NCI-H2196 (cell line): ENCODE data around the gene NRF1.
"Not testable (repeated sequence)": the region's sequence is repeated elsewhere in the genome, so short reads cannot be mapped to it uniquely, and the experiment has no call there.

Experiments used
- DNase-seq: peaks from one replicate; lab custom pipeline; 2025; ENCODE audit not compliant: unreplicated experiment; lab: John Stamatoyannopoulos, UW

The NRF1 gene

GRCh38 chr7:129644634-129645230, 33.2 kb downstream of the NRF1 start:
- DNase-seq, result peak; percentile 52

- DNase-seq, result peak; percentile 19
Observed at GRCh38 chr7:129646369-129647021, 35.0 kb downstream of the NRF1 start.

- no peak for DNase-seq
Observed at GRCh38 chr7:129649128-129649690, 37.7 kb downstream of the NRF1 start.

GRCh38 chr7:129650056-129650758, 38.7 kb downstream of the NRF1 start:
- no peak for DNase-seq

GRCh38 chr7:129652914-129653313, 41.4 kb downstream of the NRF1 start:
- no peak for DNase-seq

- no peak for DNase-seq
Observed at GRCh38 chr7:129655811-129656210, 44.3 kb downstream of the NRF1 start.

- no peak for DNase-seq
Observed at GRCh38 chr7:129657363-129657762, 45.8 kb downstream of the NRF1 start.

- not testable (repeated sequence) for DNase-seq
Observed at GRCh38 chr7:129659907-129660306, 48.4 kb downstream of the NRF1 start.

GRCh38 chr7:129661645-129662182, 50.2 kb downstream of the NRF1 start:
- DNase-seq, result no peak

GRCh38 chr7:129663240-129663639, 51.7 kb downstream of the NRF1 start:
- DNase-seq, result not testable (repeated sequence)

- peak; percentile 65 for DNase-seq
Observed at GRCh38 chr7:129664029-129665012, 52.8 kb downstream of the NRF1 start.

GRCh38 chr7:129665013-129665401, 53.5 kb downstream of the NRF1 start:
- peak; percentile 11 for DNase-seq

- no peak for DNase-seq
Observed at GRCh38 chr7:129667116-129667515, 55.6 kb downstream of the NRF1 start.

GRCh38 chr7:129667551-129667950, 56.0 kb downstream of the NRF1 start:
- DNase-seq, result no peak

GRCh38 chr7:129669901-129670300, 58.4 kb downstream of the NRF1 start:
- no peak for DNase-seq

GRCh38 chr7:129670656-129671055, 59.1 kb downstream of the NRF1 start:
- DNase-seq, result no peak

GRCh38 chr7:129671266-129671665, 59.7 kb downstream of the NRF1 start:
- no peak for DNase-seq

GRCh38 chr7:129674475-129674874, 63.0 kb downstream of the NRF1 start:
- not testable (repeated sequence) for DNase-seq

- DNase-seq, result no peak
Observed at GRCh38 chr7:129675521-129675920, 64.0 kb downstream of the NRF1 start.
